Thyroid gland (tissue), 4 donors: ENCODE measurements around the gene NCOA3. TPM values are rescaled to one million over a fixed set of nuclear protein-coding genes. Genes with fewer than 3 reads are reported as not detected.

Source experiments
- DNase-seq, 2 donors: peaks; one replicate each; pipeline ENCODE4 v3.0.0-alpha.2; 2019
- H3K27ac ChIP-seq, 3 donors: fragments of 200-600 bp; sonication (generic); 1 replicate in 2 of 3; 2 replicates in 1 of 3; pipeline ENCODE4 v1.5.1; 2016 to 2019; ENCODE audit warnings: mild to moderate bottlenecking in 1 of 3, moderate library complexity in 1 of 3
- H3K27me3 ChIP-seq: fragments of 200-600 bp; sonication (generic); one replicate; pipeline ENCODE4 v1.5.1; 2019
- H3K36me3 ChIP-seq, 2 donors: fragments of 200-600 bp; sonication (generic); one replicate each; pipeline ENCODE4 v1.5.1; 2016 to 2019
- H3K4me1 ChIP-seq, 2 donors: fragments of 200-600 bp; sonication (generic); one replicate each; pipeline ENCODE4 v1.5.1; 2017 to 2019
- H3K4me3 ChIP-seq, 3 donors: fragments of 200-600 bp; sonication (generic); replicated peaks in 1 of 3; 1 replicate in 2 of 3; 2 replicates in 1 of 3; pipeline ENCODE4 v1.5.1; 2016; ENCODE audit warnings: mild to moderate bottlenecking in 1 of 3
- H3K9me3 ChIP-seq: fragments of 200-600 bp; sonication (generic); one replicate; pipeline ENCODE4 v1.5.1; 2017
- CTCF ChIP-seq, 6 experiments: fragments of 200-600 bp in 3 of 6; fragments of 450-650 bp in 3 of 6; sonication (generic) in 3 of 6; IDR thresholded peaks; one replicate each; pipeline ENCODE4 v1.5.1; 2016 to 2019; ENCODE audit warnings: antibody characterized with exemption in 6 of 6, mild to moderate bottlenecking in 2 of 6, inconsistent platforms in 1 of 6, moderate library complexity in 1 of 6
- POLR2A ChIP-seq, 2 donors: fragments of 450-650 bp; IDR thresholded peaks; one replicate each; pipeline ENCODE4 v1.6.1; 2017; ENCODE audit warnings: antibody characterized with exemption in 2 of 2, mild to moderate bottlenecking in 2 of 2, moderate library complexity in 1 of 2
- WGBS, 2 donors: methylation state at CpG; one replicate each; pipeline ENCODE4 v1.1.5; 2017; 5-methylcytosine and 5-hydroxymethylcytosine counted together
- intact Hi-C: fragments of 100-400 bp; cut with DNase I; formaldehyde crosslinking; loops from one replicate; pipeline ENCODE4 v1.15.1; 2023
- total RNA-seq, 4 donors: library from RNA; depleted of rRNA; stranded (reverse); fragments of >200 nt; gene quantifications; one replicate each; pipeline ENCODE4 v1.2.3, GENCODE V29; 2016

NCOA3 gene
- total RNA-seq, 4 donors from 2014 or later, result 28.7 to 45.2 (median 36.8) TPM

GRCh38 chr20:47676219-47676721 is 174.6 kb downstream of the NCOA3 start:
- Histone ChIP-seq H3K27ac (no peak overlapping the region), H3K36me3 (no peaks in the 10 kb centered on the region), H3K9me3 (no peaks in the 10 kb centered on the region), H3K4me3 (no peak overlapping the region), H3K27me3 (no peaks in the 10 kb centered on the region), H3K4me1 (no peaks in the 10 kb centered on the region)
- DNase-seq, result no peak
- intact Hi-C loops, result no loop called here
- TF ChIP-seq POLR2A (IDR thresholded peaks at IDR 0.05) (no peak), CTCF (IDR thresholded peaks at IDR 0.05) (no peak)
- 81 to 84% methylated on average over 13 to 15 of the region's 20 CpGs for WGBS, 2 donors

- no peak for TF ChIP-seq POLR2A (IDR thresholded peaks at IDR 0.05)
- no peak for TF ChIP-seq CTCF (IDR thresholded peaks at IDR 0.05)
- intact Hi-C loops, result no loop called here
- 83 to 91% methylated on average over 15 to 18 of the region's 18 CpGs for WGBS, 2 donors
- H3K36me3 ChIP-seq, result no peaks in the 10 kb centered on the region
- no peaks in the 10 kb centered on the region for H3K4me1 ChIP-seq
- H3K4me3 ChIP-seq, result no peak overlapping the region
- H3K27ac ChIP-seq, result no peak overlapping the region
- no peaks in the 10 kb centered on the region for H3K9me3 ChIP-seq
- DNase-seq, result no peak
- no peaks in the 10 kb centered on the region for H3K27me3 ChIP-seq
Measured at GRCh38 chr20:47676912-47677634, 175.4 kb downstream of the NCOA3 start.

GRCh38 chr20:47677635-47678453 is 176.2 kb downstream of the NCOA3 start:
- Histone ChIP-seq H3K27ac (no peak overlapping the region), H3K4me1 (no peaks in the 10 kb centered on the region), H3K27me3 (no peaks in the 10 kb centered on the region), H3K4me3 (no peak overlapping the region), H3K9me3 (no peaks in the 10 kb centered on the region), H3K36me3 (no peaks in the 10 kb centered on the region)
- 46 to 66% methylated on average over 8 to 13 of the region's 15 CpGs for WGBS, 2 donors
- intact Hi-C loops, result no loop called here
- DNase-seq, result peak; percentile 59 to 64
- no peak for TF ChIP-seq POLR2A (IDR thresholded peaks at IDR 0.05)
- peak; percentile 34 to 82 (median 68) for TF ChIP-seq CTCF (IDR thresholded peaks at IDR 0.05)

- intact Hi-C loops, result no loop called here
- DNase-seq, result no peak
- Histone ChIP-seq H3K36me3 (no peaks in the 10 kb centered on the region), H3K27me3 (no peaks in the 10 kb centered on the region), H3K4me3 (no peak overlapping the region), H3K9me3 (no peaks in the 10 kb centered on the region), H3K4me1 (no peaks in the 10 kb centered on the region), H3K27ac (no peak overlapping the region)
- WGBS, 2 donors, result 93 to 95% methylated on average over 14 to 17 of the region's 17 CpGs
- TF ChIP-seq CTCF (IDR thresholded peaks at IDR 0.05) (no peak), POLR2A (IDR thresholded peaks at IDR 0.05) (no peak)
Measured at GRCh38 chr20:47678536-47678935, 176.8 kb downstream of the NCOA3 start.

- DNase-seq, result no peak
- Histone ChIP-seq H3K4me1 (no peaks in the 10 kb centered on the region), H3K9me3 (no peaks in the 10 kb centered on the region), H3K4me3 (no peak overlapping the region), H3K27ac (no peak overlapping the region), H3K27me3 (no peaks in the 10 kb centered on the region), H3K36me3 (no peaks in the 10 kb centered on the region)
- intact Hi-C loops, result no loop called here
- WGBS, 2 donors, result 78 to 98% methylated on average over 2 to 4 of the region's 4 CpGs
- no peak for TF ChIP-seq POLR2A (IDR thresholded peaks at IDR 0.05)
- no peak for TF ChIP-seq CTCF (IDR thresholded peaks at IDR 0.05)
Measured at GRCh38 chr20:47679462-47679861, 177.8 kb downstream of the NCOA3 start.
